HEK293T (cell line): ENCODE data around the gene ADGRF1.

Experiments used
- BHLHE40 ChIP-seq: fragments of 450-650 bp; IDR thresholded peaks from 2 replicates; pipeline ENCODE4 v1.6.1; 2016; ENCODE audit warnings: mild to moderate bottlenecking, moderate library complexity, borderline replicate concordance
- FOXK2 ChIP-seq: fragments of 450-650 bp; IDR thresholded peaks from 2 replicates; pipeline ENCODE4 v1.6.1; 2016; ENCODE audit warnings: mild to moderate bottlenecking
- ZNF384 ChIP-seq: fragments of 450-650 bp; IDR thresholded peaks from 2 replicates; pipeline ENCODE4 v1.6.1; 2016

DNA sequence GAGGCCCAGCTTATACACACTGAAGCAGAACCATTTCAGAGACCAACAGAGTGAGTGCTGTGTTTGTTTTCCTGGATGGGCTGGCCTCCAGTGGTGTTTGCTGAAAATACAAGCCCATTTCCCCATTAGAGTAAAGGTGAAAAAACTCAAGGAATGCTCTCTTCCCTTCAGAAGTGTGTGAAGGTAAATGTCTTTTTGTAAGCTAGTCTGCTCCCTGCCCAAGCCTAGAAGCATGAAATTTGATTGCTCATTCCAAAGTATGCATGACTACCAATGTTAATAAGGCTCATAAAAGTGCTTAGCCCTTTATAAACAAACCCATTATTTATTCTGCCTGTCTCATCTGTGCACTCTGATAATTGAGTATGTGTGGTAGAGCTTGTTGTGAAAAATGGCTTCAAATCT is 59.1 kb downstream of the ADGRF1 start:
- TF ChIP-seq BHLHE40 (no peak), FOXK2 (no peak), ZNF384 (no peak)
